Measurements from ENCODE around the gene GPR61. TPM values are rescaled to one million over a fixed set of nuclear protein-coding genes. Genes with fewer than 3 reads are reported as not detected.

Gene GPR61
- total RNA-seq, 2 experiments from 2014 or later, result 0.22 TPM; not detected in 1

DNA sequence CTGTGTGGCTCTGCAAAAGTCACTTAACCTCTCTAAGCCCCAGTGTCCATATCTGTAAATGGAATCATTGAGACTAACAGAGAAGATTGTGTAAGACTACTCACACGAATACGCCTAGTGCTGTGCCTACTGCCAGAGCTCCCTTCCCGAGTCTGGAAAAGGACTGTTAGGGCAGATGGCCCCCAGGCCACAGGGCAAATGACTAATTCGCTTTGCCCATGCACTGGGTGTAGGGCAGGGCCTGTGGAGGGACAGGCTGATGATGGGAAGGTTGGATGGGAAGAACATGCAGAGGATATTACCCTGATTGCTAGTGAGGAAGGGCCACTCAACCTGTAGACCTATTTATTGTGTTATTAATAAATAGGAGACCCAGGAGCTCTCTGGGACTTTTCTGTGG, 4.2 kb upstream of the GPR61 start:
- ATAC-seq (no peak), DNase-seq (no peak)
- Mint-ChIP-seq H3K27me3 (no peaks in the 10 kb centered on the region), H3K9me3 (no peaks in the 10 kb centered on the region), H3K36me3 (ENCODE audit: low read depth) (no peaks in the 10 kb centered on the region), H3K27ac (no peak overlapping the region), H3K4me1 (ENCODE audit: low read depth) (peaks cover 21% of the 10 kb centered on the region), H3K4me3 (no peak overlapping the region)
- POLR2A ChIA-PET, result interaction anchor here (1.5 kb wide), 1 partner anchor 13 kb away, joined by 5 read pairs; the partner anchor contains the start of gene GNAI3
- CTCF ChIA-PET, result interaction anchor here (1.3 to 21.7 kb wide), 3 partner anchors 10 to 109 kb away, joined by 7 to 1390 read pairs (median 8); partner anchors contain the start of genes AMIGO1, ATXN7L2, CYB561D1 and PSMA5
- TF ChIP-seq, protein P1, sequence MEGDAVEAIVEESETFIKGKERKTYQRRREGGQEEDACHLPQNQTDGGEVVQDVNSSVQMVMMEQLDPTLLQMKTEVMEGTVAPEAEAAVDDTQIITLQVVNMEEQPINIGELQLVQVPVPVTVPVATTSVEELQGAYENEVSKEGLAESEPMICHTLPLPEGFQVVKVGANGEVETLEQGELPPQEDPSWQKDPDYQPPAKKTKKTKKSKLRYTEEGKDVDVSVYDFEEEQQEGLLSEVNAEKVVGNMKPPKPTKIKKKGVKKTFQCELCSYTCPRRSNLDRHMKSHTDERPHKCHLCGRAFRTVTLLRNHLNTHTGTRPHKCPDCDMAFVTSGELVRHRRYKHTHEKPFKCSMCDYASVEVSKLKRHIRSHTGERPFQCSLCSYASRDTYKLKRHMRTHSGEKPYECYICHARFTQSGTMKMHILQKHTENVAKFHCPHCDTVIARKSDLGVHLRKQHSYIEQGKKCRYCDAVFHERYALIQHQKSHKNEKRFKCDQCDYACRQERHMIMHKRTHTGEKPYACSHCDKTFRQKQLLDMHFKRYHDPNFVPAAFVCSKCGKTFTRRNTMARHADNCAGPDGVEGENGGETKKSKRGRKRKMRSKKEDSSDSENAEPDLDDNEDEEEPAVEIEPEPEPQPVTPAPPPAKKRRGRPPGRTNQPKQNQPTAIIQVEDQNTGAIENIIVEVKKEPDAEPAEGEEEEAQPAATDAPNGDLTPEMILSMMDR (IDR thresholded peaks at IDR 0.05), result no peak
- intact Hi-C loops (cut with micrococcal nuclease), result loop anchor here (10.0 kb wide), 1 partner anchor 111 kb away; the partner anchor contains the start of gene PSMA5

DNA sequence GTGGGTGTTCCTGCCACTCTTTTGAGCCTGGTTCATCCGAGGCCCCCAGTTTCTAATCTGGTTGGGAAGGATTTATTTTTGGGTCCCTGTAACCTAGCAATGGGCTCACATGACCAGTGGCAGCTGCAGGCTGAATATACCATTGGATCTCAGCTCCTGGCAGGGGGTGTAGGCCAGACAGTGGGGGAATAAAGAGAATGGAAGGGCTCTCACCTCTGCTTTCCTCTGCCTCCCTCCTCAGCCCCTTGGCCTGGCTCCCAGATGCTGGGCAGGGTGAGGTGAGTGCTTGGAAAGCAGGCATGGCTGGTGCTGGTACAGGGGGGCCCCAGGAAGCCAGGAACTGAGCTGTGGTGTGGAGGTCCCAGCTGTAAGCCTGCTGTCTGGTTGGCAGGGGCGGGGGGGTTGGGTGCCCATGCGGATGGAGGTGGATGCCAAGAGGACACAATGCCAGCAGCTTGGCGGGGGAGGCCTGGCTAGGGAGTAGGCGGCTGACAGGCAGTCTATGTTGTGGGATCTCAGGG, 3.6 kb upstream of the GPR61 start:
- ChIA-PET CTCF (interaction anchor here (2.2 to 21.7 kb wide), 2 partner anchors 35 to 110 kb away, joined by 7 to 1390 read pairs; partner anchors contain the start of genes AMIGO1, ATXN7L2, CYB561D1 and PSMA5), POLR2A (interaction anchor here (1.5 kb wide), 1 partner anchor 13 kb away, joined by 5 read pairs; the partner anchor contains the start of gene GNAI3)
- no peaks in the 10 kb centered on the region for H3K9me3 Mint-ChIP-seq
- no peak for ATAC-seq
- TF ChIP-seq, protein P1 (IDR thresholded peaks at IDR 0.05), result no peak
- H3K4me1 Mint-ChIP-seq (ENCODE audit: low read depth), result peaks cover 17% of the 10 kb centered on the region
- H3K27ac Mint-ChIP-seq, result no peak overlapping the region
- intact Hi-C loops (cut with micrococcal nuclease), result loop anchor here (10.0 kb wide), 1 partner anchor 111 kb away; the partner anchor contains the start of gene PSMA5
- H3K4me3 Mint-ChIP-seq, result no peak overlapping the region
- no peak for DNase-seq
- no peaks in the 10 kb centered on the region for H3K36me3 Mint-ChIP-seq (ENCODE audit: low read depth)
- no peaks in the 10 kb centered on the region for H3K27me3 Mint-ChIP-seq

DNA sequence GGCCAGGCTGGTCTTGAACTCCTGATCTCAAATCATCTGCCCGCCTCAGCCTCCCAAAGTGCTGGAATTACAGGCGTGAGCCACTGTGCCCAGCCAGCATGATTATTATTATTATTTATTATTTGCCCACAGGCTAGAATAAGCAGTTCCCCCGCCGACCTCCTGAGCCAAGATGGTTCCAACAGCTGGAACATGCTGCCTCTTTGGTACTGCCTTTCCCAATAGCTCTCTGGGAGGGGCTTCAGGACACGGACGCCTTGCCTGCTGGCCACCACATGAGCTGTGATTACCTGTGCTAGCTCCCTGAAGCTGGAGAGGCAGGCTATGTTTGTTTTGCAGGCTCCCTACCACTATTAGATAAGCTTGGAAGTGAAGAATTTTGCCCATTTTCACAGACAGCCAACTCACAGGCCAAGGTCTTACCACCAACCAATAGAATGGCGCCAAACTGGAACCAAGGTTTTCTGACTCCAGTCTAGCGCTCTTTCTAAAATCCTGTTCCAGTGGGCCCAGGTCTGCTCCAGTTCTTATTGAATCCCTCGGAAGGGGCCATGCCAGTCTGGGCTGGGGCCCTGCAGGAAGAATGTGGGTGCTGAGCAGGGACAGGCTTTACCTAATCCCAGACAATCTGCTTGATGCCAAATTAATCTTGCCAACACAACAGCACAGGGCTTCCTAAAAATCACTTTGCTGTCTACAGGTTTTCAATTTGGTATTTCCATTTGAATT, 2.1 kb upstream of the GPR61 start:
- TF ChIP-seq, protein P1 (IDR thresholded peaks at IDR 0.05), result no peak
- ChIA-PET CTCF (interaction anchor here (1.0 to 21.7 kb wide), 5 partner anchors 8 to 98 kb away, joined by 3 to 1390 read pairs (median 5); partner anchors contain the start of genes AMIGO1, ATXN7L2, CYB561D1 and GNAI3), POLR2A (no interaction called here)
- Mint-ChIP-seq H3K36me3 (ENCODE audit: low read depth) (no peaks in the 10 kb centered on the region), H3K27me3 (no peaks in the 10 kb centered on the region), H3K4me1 (ENCODE audit: low read depth) (peaks cover 2% of the 10 kb centered on the region), H3K27ac (no peak overlapping the region), H3K9me3 (no peaks in the 10 kb centered on the region), H3K4me3 (no peak overlapping the region)
- DNase-seq, result no peak
- intact Hi-C loops (cut with micrococcal nuclease), result loop anchor here (10.0 kb wide), 1 partner anchor 113 kb away; the partner anchor contains the start of gene PSMA5
- no peak for ATAC-seq

DNA sequence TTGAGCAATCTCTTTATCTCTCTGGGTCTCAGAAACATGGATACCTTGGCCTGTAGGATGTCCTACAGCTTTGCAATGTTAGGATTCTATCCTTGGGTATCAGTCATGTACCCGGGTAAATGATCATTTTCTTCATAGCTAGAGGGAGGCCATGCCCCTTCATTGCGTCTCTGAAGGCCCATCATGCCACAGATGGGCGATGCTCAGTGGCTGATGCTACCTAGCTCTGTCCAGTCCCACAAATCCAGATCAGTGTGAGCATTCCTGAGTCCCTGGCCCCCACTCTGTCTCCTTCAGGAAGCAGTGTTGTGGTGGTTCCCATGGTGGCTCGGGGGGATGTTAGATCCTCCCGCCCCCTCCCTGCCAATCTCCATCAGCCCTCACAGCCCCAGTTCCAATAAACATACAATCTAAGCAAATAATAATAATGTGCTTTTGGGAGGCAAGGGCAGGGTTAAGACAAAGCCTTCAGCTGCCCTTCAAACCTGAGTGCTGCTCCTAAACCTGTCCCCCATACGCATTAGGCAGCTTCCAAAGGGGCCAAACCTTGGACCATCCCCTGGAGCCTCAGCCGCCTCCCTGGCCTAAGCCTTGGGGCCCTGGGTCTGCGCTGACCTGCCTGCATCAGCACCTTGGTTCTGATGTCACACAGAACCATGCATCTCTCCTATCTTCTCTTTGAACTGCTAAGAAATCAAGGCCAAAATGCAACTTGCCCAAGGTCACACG, 681 bp upstream of the GPR61 start:
- ChIA-PET POLR2A (interaction anchor here (0.6 to 1.1 kb wide), 3 partner anchors 9 to 225 kb away, joined by 3 read pairs; partner anchors contain the start of gene CYB561D1), CTCF (interaction anchor here (1.0 to 21.7 kb wide), 4 partner anchors 38 to 300 kb away, joined by 3 to 1390 read pairs (median 148); partner anchors contain the start of genes AMIGO1, ATXN7L2 and CYB561D1)
- DNase-seq, result no peak
- Mint-ChIP-seq H3K9me3 (no peaks in the 10 kb centered on the region), H3K4me3 (no peak overlapping the region), H3K27ac (no peak overlapping the region), H3K27me3 (no peaks in the 10 kb centered on the region), H3K36me3 (ENCODE audit: low read depth) (no peaks in the 10 kb centered on the region), H3K4me1 (ENCODE audit: low read depth) (no peaks in the 10 kb centered on the region)
- ATAC-seq, result no peak
- intact Hi-C loops (cut with micrococcal nuclease), result loop anchor here (10.0 kb wide), 1 partner anchor 114 kb away; the partner anchor contains the start of gene PSMA5
- TF ChIP-seq, protein P1 (IDR thresholded peaks at IDR 0.05), result no peak

All from activated CD8-positive, alpha-beta T cell treated with anti-CD3 and anti-CD28 coated beads for 36 hours (primary cell).